GM21717 (cell line): ENCODE results near the gene DHCR7.
A peak's percentile ranks its signal among the peaks of the same experiment; 100 is the strongest.

ENCODE experiments used
- ATAC-seq: cut with Tn5 transposase; IDR thresholded peaks from one replicate; pipeline ENCODE4 v1.9.1; 2021; ENCODE audit warnings: mild to moderate bottlenecking, moderate library complexity; ENCODE audit not compliant: unreplicated experiment

The DHCR7 gene, protein sequence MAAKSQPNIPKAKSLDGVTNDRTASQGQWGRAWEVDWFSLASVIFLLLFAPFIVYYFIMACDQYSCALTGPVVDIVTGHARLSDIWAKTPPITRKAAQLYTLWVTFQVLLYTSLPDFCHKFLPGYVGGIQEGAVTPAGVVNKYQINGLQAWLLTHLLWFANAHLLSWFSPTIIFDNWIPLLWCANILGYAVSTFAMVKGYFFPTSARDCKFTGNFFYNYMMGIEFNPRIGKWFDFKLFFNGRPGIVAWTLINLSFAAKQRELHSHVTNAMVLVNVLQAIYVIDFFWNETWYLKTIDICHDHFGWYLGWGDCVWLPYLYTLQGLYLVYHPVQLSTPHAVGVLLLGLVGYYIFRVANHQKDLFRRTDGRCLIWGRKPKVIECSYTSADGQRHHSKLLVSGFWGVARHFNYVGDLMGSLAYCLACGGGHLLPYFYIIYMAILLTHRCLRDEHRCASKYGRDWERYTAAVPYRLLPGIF

DNA sequence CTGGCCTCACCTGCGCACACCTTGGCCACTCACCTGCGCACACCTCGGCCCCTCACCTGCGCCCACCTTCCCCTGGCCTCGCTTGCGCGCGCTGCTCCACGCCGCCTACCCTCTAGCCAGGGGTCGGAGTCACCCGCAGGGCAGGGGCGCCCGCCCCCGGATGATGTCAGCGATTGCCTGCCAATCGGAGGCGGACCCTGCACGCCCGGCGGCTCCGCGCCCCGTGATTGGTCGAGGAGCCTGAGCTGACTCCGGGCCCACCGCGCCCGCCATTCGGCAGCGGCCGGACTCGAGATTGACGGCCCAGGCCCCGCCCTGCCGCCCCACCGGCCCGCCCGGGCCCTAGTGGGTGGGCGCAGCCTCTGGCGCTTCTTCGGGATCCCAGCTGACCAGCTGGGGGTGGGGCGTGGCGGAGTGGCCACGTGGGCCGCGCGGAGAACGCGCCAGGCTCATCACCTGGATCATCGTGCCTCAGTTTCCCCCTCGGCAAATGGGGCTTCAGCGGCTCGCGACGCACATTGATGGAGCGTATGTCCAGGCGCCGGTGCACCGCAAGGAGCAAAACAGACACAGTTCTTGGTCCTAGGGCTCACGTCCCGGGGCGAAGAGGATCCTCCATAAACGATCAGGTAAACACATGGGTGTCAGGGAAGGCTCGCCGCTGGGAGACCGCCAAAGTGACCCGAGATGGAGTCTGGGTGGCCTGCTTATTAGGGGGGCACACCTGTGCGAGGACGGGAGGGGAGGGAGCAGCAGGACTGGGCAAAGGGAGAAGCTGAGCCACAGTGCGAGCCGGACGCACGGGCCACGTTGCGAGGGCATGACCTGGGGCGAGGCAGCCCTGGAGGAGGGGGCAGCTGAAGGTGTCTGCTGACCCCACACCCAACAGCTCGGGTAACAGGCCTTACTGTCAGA lies at the start of gene DHCR7:
TSS of gene DHCR7 (minus strand) at position 137 of the 915 bp plus-strand sequence. CDS start 3,441 bp downstream, outside the sequence.
- ATAC-seq, result peak; percentile 78

GRCh38 chr11:71496421-71496820 lies 48.2 kb upstream of the DHCR7 start:
- ATAC-seq, result no peak

GRCh38 chr11:71495286-71496230 lies 47.4 kb upstream of the DHCR7 start:
- no peak for ATAC-seq

DNA sequence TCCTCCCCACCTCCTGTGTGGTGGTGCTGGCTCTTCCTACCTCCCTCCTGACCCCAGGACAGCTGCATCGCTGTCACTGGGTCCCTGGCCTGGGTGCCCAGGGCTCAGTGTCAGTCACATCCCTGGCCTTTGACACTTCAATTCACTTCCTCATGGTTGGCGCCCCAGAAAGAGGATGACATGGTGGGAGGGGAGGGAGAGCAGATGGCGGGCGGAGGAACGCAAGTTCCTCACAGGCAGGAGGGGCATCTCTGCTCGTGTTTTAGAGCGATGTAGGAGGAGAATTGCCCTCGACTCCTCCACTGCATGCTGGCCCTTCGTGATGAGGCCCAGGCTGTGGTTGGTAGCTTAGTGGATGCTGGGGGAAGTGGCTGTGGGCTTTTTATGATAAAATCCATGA lies 43.7 kb upstream of the DHCR7 start:
- no peak for ATAC-seq

GRCh38 chr11:71491531-71491930 lies 43.3 kb upstream of the DHCR7 start:
- ATAC-seq, result no peak

- ATAC-seq, result no peak
Measured at GRCh38 chr11:71490731-71491390, 42.7 kb upstream of the DHCR7 start.

DNA sequence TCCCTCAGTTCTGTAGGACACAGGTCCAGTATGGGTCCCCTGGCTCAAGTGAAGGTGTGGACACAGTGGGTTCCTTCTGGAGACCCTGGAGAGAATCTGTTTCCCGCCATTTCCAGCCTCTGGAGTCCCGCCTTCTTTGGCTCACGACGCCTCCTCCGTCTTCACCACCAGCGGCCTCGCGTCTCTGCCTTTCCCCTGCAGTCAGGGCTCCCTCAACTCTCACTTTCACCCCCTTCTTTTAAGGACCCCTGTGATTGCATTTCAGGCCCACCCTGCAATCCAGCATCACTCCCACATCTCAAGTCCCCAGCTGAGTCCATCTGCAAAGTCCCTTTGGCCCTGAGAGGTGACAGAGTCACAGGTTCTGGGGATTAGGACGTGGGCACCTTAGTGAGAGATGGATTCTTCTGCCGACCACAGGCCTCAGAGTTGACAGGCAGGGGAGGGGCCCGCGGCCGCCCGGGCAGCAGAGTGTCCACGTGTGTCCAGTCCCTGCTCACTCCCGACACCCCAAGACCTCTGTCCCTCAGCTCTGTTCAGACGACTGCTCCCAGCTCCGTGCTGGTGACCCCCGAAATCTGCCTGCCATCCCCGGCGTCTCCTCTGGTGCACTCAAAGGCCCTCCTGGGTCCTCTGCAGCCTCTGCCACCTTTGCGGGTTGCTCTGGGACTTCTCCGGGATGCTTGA lies 42.0 kb upstream of the DHCR7 start:
- no peak for ATAC-seq

DNA sequence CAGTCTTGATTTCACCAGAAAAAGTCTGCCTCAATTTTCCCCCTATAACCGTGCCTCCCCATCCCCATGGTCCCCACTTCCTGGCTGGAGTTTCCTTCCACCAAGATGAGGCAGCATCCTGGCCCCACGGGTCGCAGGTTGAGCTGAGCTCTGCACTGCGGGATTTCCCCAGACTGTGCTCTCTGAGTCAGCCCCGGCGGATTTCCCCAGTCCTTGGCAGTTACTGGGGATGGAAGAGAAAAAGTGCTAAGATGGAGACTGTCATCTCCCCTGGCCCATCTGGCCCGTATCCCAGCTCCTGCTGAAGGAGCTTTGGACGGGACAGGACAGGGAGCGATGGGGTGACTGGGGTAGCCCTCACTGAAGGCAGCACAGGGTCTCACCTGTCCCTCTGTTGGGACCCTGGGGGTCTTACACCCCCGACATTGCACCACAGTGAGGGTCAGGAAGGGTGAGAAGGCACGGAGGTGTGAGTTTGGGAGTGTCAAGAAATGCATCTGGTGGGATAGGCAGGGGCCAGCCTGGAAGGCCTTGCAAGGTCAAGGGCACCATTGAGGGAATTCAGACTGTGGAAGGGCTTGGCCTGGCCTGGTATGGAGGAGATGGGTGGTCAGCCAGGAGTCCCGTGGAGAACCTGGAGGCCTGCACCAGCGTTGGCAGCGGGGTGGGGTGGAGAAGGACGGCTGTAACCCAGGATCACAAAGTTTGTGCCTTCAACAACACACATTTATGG lies 41.3 kb upstream of the DHCR7 start:
- ATAC-seq, result no peak

GRCh38 chr11:71488681-71489270 lies 40.6 kb upstream of the DHCR7 start:
- ATAC-seq, result no peak

DNA sequence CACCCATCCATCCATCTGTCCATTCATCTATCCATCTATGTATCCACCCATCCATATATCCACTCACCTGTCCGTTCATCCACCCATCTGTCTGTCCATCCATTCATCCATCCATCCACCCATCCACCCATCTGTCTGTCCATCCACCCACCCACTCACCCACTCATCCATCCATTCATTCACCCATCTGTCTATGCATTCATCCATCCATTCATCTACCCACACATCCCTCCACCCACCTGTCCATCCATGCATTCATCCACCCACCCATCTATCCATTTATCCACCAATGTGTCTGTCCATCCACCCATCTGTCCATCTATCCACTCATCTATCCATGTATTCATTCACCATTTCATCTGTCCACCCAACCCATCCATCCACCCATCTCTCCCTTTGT lies 38.1 kb upstream of the DHCR7 start:
- ATAC-seq, result no peak

DNA sequence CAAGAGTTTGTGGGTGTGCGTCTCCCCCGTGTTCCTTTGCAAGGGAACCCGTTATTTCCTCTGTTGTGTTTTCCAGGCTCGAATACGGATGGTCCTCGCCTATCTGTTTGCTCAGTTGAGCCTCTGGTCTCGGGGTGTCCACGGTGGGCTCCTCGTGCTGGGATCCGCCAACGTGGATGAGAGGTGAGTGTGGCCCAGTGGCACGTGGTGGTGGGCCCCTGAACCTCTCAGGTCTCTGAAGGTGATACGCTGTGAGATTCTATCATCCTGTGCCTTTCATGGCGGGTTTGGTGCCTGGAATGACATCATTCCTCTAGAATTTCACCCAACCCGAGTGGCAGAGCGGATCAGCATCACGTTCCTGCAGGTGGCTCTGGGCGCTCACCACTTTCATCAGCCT lies 37.3 kb upstream of the DHCR7 start:
- no peak for ATAC-seq

DNA sequence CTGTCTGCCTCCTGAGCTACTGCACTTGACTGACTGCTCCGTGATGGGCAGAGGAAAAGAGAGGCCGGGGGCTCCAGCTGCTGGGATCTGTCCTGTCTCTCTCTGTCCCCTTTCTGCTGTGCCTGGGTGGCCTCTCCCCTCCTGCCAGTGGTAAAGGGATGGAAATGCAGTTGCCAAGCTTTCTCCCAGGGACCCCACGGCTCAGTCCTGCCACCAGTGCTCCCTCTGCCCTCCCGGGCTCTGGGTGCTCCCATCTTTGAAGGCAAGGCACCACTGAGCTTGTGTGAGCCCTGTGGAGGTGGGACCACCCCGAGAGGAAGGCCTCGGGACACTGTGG lies 36.8 kb upstream of the DHCR7 start:
- no peak for ATAC-seq

DNA sequence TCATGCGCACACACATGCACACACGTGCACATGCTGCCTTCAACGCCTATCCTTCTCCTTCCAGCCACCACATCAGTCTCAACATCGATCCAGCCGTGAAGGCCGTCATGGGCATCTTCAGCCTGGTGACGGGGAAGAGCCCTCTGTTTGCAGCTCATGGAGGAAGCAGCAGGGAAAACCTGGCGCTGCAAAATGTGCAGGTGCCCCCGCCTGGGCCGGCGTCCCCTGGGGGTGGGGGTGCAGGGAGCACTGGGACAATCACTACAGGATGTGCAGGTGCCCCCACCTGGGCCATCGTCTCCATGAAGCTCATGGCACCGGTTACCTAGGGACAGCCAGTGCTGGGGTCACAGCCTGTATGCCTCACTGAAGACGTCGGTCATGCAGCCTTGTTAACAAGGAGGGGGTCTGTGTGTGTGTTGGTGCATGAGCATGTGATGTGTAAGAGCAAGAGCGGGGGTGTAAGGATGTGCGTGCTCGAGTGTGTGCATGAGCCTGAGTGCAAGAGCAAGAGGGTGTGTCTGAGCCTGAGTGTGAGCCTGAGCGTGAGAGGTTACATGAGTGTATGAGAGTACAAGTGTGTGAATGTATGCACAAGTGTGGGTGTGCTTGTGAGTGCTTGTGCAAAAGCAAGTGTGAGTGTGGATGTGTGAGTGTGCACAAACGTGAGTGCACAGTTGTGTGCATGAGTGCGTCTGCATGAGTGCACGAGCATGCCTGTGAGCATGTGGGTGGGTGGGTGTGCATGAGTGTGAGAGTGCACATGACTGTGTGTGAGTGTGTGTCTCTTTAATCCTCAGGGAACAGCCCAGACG lies 36.3 kb upstream of the DHCR7 start:
- no peak for ATAC-seq

GRCh38 chr11:71483692-71484091 lies 35.5 kb upstream of the DHCR7 start:
- ATAC-seq, result no peak

- ATAC-seq, result no peak
Measured at GRCh38 chr11:71482746-71483364, 34.7 kb upstream of the DHCR7 start.

DNA sequence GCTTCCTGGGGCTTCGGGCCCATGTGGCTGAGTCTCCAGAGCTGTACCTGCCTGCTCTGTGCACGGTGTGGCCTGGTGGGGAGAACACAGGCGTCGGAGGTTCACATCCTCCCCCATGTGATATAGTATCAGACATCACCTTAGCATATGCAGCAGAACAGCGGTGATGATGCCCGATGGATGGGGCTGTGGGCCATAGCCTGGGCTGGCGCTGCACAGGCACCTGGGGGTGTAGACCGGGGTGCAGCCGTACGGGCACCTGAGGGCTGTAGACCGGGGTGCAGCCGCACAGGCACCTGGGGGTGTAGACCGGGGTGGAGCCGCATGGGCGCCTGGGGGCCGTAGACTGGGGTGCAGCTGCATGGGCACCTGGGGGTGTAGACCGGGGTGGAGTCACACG lies 34.0 kb upstream of the DHCR7 start:
- ATAC-seq, result no peak
